ENCODE measurements around the gene PAPOLB. TPM values are rescaled to one million over a fixed set of nuclear protein-coding genes. Genes with fewer than 3 reads are reported as not detected.

The PAPOLB gene
- total RNA-seq, 1 donor from 2014 or later = 0.13 TPM

DNA sequence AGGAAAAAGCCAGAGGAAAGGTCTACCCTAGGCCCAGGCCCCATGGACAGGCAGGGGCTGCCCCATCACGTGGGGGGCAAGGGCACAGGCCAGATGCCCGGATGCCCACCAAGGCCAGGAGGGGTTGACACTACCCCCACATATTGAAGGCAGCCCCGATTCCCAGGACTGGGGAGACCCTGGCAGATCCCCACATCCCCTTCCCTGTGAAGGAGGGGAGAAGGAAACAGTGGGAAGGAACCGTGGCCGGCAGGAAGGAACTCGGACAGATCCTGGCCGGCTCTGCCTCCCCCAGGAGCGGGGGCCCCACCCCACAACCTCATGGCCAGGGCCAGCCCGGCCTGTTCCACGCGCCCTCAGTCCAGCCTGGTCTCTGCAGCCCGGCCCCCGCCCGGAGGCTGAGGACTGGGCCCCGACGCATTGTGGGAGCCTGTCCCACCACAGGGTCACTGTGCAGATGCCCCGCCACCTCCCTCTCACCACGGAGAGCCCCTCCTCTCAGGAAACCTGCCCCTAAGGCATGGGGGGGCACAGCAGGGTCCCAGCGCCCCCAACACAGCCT lies 41.3 kb downstream of the PAPOLB start:
- no peak for DNase-seq (ENCODE audit: low read depth)
- TF ChIP-seq, protein P1, sequence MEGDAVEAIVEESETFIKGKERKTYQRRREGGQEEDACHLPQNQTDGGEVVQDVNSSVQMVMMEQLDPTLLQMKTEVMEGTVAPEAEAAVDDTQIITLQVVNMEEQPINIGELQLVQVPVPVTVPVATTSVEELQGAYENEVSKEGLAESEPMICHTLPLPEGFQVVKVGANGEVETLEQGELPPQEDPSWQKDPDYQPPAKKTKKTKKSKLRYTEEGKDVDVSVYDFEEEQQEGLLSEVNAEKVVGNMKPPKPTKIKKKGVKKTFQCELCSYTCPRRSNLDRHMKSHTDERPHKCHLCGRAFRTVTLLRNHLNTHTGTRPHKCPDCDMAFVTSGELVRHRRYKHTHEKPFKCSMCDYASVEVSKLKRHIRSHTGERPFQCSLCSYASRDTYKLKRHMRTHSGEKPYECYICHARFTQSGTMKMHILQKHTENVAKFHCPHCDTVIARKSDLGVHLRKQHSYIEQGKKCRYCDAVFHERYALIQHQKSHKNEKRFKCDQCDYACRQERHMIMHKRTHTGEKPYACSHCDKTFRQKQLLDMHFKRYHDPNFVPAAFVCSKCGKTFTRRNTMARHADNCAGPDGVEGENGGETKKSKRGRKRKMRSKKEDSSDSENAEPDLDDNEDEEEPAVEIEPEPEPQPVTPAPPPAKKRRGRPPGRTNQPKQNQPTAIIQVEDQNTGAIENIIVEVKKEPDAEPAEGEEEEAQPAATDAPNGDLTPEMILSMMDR (IDR thresholded peaks at IDR 0.05; ENCODE audit: insufficient read depth, low read length, poor library complexity, severe bottlenecking) = no peak
- no peaks in the 10 kb centered on the region for H3K36me3 ChIP-seq (ENCODE audit: control insufficient read depth, insufficient read depth, low read length)
- peaks cover 62% of the 10 kb centered on the region for H3K27me3 ChIP-seq (ENCODE audit: control insufficient read depth, insufficient read depth, low read length)
- H3K4me3 ChIP-seq (ENCODE audit: low read depth, low read length) = no peak overlapping the region

DNA sequence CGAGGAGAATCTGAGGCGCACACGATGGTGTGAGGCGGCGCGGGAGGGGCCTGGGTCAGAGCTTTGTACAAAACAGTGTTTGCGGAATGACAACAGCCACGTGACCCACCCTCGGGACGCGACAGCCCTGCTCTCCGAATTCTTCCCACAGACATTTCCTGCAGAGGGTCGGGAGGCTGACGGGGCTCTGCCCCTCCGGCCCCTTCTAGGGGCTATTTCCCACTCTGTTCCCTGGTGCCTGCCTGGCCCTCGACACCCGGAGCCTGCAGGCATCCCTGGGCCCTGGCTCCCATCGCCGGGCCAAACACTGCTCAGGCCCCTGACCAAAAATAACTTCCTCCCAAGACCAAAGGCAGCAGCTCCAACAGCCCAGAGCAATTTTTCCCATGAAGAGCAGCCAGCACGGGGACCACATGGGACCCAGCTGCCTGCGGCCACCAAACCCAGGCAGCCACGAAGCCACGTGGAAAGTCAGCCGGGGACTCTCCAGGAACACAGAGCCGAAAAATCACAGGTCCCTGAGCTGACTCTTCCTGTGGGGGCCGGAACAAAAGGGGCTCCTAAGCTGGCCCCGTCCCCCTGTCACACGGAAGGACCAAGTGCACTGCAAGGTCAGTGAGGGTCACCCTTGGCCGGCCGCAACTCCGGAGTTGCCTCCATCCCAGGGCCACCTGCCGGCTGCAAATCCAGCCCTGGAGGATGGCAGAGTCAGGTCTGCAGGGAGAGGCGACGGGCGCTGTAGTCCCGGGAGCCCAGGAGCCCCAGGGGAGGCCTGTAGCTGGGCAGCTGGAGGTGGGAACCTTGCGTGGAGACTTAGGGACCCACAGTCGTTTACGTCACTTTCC lies 42.0 kb downstream of the PAPOLB start:
- Histone ChIP-seq H3K27me3 (ENCODE audit: control insufficient read depth, insufficient read depth, low read length) (peaks cover 67% of the 10 kb centered on the region), H3K36me3 (ENCODE audit: control insufficient read depth, insufficient read depth, low read length) (no peaks in the 10 kb centered on the region), H3K4me3 (ENCODE audit: low read depth, low read length) (no peak overlapping the region)
- no peak for DNase-seq (ENCODE audit: low read depth)
- TF ChIP-seq, protein P1 (IDR thresholded peaks at IDR 0.05; ENCODE audit: insufficient read depth, low read length, poor library complexity, severe bottlenecking) = no peak

DNA sequence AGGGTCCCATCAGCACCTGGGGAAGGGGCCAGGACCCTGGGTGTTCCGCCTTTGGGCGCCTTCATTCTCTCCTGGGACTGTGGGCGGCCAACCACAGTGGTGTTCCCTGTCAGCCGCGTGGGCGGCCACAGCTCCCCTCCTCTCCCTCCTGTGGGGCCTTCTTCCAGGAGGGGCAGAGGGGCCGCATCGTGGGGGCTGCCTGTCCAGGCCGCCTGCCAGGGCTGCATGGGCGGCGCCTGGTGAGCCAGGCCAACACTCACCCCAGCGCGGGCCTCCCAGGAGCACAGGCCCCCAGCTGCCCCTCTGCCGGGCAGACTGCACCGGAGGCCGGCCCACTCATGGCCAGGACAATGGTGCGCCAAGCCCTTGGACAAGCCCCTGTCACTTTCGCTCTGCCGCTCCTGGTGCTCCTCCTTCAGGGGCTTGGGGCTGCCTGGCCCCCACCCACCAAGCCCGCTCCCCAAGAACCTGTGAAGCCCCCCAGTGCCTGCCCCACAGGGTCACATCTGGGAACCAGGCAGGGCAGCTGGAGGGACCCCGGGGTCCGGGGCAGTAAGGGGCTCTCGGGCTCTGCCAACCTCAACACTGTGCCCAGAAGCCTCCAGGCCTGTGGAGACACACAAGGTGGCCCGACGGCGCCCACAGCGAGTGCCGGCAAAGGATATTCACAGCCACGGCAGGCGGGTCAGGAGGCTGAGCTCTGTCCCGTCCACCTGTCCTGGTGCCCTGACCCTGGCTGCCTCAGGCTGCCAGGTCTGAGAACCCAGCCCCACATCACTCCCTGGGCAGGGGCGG lies 43.6 kb downstream of the PAPOLB start:
- Histone ChIP-seq H3K36me3 (ENCODE audit: control insufficient read depth, insufficient read depth, low read length) (no peaks in the 10 kb centered on the region), H3K4me3 (ENCODE audit: low read depth, low read length) (no peak overlapping the region), H3K27me3 (ENCODE audit: control insufficient read depth, insufficient read depth, low read length) (peaks cover 73% of the 10 kb centered on the region)
- TF ChIP-seq, protein P1 (IDR thresholded peaks at IDR 0.05; ENCODE audit: insufficient read depth, low read length, poor library complexity, severe bottlenecking) = no peak
- no peak for DNase-seq (ENCODE audit: low read depth)

DNA sequence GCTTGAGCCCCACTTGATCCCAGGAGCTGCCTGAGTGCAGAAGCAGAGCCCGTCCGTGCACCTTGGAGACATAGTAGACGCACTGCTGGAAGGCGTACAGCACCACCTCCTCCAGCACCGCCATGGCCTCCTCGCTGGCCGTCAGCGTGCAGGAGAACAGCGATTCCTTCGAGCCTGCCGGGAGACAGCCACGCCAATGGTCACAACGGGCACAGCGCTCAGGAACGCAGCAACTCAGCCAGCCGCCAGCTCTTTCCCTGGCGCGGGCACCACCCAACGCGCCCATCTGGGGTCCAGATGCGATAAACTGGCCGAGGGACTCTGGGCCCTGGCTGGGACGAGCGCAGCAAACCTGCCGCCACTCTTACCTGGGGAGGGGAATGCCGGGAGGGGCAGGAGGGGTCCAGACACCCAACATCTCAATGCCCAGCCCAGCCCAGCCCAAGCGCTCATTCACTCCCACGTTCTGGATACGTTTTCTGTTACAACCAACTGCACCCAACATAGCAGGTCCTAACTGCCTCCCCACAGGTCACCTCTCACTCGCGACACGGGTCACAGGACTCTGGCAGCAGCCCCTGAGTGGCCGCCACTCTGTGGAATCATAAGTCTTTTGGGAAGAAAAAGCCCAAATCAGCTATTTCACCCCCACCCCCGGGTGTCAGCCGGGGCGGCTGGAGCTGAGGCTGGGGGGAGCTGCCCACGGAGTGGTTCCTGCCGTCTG lies 44.5 kb downstream of the PAPOLB start:
- no peak for DNase-seq (ENCODE audit: low read depth)
- TF ChIP-seq, protein P1 (IDR thresholded peaks at IDR 0.05; ENCODE audit: insufficient read depth, low read length, poor library complexity, severe bottlenecking) = no peak
- Histone ChIP-seq H3K36me3 (ENCODE audit: control insufficient read depth, insufficient read depth, low read length) (no peaks in the 10 kb centered on the region), H3K27me3 (ENCODE audit: control insufficient read depth, insufficient read depth, low read length) (peaks cover 75% of the 10 kb centered on the region), H3K4me3 (ENCODE audit: low read depth, low read length) (no peak overlapping the region)

DNA sequence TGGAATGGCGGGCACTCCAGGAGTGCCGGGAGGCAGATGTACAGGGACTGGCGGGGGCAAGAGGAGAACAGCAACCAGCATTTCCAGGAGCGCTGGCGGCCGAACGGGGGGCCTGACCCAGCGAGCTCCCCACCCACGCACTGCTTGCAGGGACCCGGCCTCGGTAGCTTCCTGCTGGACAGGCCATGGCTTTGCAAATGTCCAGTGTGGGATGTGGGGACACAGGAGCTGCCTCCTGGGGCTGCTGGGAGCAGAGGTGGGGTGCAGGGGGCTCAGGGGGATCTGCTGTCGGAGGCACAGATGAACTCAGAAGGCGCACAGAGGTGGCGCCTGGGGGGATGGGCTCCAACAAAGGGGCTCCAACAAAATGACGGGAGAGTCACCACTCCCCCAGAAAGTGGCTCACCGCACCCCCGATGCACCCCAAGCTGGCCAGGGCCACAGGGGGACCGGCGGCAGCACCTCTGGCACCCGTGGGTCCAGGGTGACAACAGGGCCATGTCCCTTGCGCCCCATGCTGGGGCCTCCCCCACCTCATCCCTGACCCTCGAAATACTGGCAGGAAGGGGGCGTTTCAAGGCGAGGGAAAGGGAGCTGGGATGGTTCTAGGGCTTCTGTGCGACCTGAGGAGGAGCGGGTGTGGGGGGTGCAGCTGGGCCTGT lies 45.3 kb downstream of the PAPOLB start:
- Histone ChIP-seq H3K36me3 (ENCODE audit: control insufficient read depth, insufficient read depth, low read length) (no peaks in the 10 kb centered on the region), H3K4me3 (ENCODE audit: low read depth, low read length) (no peak overlapping the region), H3K27me3 (ENCODE audit: control insufficient read depth, insufficient read depth, low read length) (peaks cover 70% of the 10 kb centered on the region)
- DNase-seq (ENCODE audit: low read depth) = no peak
- TF ChIP-seq, protein P1 (IDR thresholded peaks at IDR 0.05; ENCODE audit: insufficient read depth, low read length, poor library complexity, severe bottlenecking) = no peak
